GM23248 (cell line): ENCODE measurements around the gene PGAP6.
"Not testable (repeated sequence)": the region's sequence is repeated elsewhere in the genome, so short reads cannot be mapped to it uniquely, and the experiment has no call there.

Source experiments
- EZH2 ChIP-seq: fragments of 200-600 bp; sonication (generic); IDR thresholded peaks from 2 replicates; pipeline ENCODE4 v1.6.1; 2018; ENCODE audit warnings: antibody characterized with exemption, mild to moderate bottlenecking; ENCODE audit not compliant: insufficient read depth, poor library complexity, severe bottlenecking
- EZH2phosphoT487 ChIP-seq: fragments of 200-600 bp; sonication (generic); IDR thresholded peaks from 2 replicates; pipeline ENCODE4 v1.6.1; 2018; ENCODE audit warnings: antibody characterized with exemption, moderate library complexity, mild to moderate bottlenecking, low read depth; ENCODE audit not compliant: insufficient read depth

DNA sequence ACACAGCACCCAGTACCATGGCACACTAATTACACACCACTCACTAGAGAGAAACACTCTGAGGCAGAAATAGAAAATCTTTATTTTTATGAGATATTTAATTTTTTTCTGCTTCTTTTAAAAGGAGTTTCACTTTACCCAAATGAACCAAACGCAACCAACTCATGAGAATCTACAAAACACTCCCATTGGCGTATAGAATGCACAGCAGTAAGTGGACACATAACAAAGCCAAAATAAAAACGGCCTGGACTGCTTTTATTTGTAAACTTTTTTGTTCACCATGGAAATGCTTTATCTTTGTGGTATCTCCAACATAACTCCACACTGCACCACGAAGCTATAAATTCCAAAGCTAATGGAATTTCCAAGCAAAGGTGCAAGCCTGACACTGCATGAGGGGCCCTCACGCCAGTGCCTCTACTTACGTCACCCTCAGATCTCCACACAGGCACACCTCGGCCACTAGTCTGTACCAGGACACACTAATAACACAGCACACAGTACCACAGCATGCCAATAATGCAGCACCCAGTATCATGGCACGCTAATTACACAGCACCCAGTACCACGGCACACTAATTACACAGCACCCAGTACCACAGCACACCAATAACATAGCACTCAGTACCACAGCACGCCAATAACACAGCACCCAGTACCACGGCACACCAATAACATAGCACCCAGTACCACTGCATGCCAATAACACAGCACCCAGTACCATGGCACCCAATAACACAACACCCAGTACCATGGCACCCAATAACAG lies 46.7 kb downstream of the PGAP6 start:
- not testable (repeated sequence) for TF ChIP-seq EZH2, EZH2phosphoT487
